ENCODE data around the gene OR1A1.
"Not testable (repeated sequence)": the region's sequence is repeated elsewhere in the genome, so short reads cannot be mapped to it uniquely, and the experiment has no call there.

The OR1A1 gene, protein sequence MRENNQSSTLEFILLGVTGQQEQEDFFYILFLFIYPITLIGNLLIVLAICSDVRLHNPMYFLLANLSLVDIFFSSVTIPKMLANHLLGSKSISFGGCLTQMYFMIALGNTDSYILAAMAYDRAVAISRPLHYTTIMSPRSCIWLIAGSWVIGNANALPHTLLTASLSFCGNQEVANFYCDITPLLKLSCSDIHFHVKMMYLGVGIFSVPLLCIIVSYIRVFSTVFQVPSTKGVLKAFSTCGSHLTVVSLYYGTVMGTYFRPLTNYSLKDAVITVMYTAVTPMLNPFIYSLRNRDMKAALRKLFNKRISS

DNA sequence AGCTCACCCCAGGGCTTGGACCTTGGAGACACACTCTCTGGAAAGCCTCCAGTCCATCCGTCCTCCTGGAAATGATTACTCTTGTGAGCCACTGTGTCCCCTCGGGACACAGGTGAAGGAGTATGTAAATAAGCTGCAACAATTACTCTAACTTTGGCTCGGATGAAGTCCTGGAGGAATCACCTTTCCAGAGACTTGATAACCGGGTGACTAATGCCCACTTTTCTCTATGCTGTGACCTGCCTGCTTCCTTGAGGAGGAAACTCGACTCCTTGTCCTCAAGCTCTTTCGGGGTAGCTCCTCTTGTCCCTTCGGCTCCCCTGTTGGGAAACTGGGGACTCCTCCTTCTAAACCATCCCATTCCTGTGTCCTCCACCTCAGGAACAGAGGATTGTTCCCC, at the start of gene OR1A1:
Gene OR1A1, plus strand, starts transcription at position 301 of the 400 bp plus-strand sequence. CDS start 7,954 bp downstream, outside the sequence.
- no peak for DNase-seq (ENCODE audit: low read depth in 2 of 2)

DNA sequence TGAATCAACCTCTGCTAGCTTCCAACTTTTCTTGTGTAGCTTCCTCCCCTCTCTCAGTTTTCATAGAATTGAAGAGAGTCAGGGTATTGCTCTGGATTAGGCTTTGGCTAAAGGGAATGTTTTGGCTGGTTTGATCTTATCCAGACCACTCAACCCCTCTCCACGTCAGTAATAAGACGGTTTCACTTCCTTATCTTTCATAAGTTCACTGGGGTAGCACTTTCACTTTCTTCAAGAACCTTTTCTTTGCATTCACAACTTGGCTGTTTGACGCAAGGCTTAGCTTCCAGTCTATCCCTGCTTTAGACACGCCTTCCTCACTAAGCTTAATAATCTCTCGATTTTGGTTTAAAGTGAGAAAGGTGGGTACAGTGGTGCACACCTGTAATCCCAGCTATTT, 39.9 kb upstream of the OR1A1 start:
- no peak for DNase-seq (ENCODE audit: low read depth in 2 of 2)

DNA sequence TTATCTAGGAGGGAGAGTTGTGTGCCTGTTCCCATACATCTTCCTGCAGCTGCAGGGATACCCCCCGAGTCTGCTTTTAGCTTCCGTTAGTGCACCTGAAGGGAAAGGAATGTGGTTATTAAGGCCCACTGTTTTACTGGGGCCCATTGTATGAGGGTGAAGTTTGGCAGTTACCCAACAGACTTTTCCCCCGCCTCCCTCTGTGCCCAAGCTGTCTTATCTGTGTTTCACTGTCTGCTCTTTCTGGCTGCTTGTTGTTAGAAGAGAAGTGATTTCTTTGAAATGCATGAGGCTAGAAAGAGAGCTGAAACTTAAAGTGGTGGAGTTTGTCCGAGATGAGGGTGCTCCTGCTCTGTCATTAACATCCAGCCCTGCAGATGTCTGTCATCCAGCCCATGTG, 17.5 kb upstream of the OR1A1 start:
- no peak for DNase-seq (ENCODE audit: low read depth in 2 of 2)

DNA sequence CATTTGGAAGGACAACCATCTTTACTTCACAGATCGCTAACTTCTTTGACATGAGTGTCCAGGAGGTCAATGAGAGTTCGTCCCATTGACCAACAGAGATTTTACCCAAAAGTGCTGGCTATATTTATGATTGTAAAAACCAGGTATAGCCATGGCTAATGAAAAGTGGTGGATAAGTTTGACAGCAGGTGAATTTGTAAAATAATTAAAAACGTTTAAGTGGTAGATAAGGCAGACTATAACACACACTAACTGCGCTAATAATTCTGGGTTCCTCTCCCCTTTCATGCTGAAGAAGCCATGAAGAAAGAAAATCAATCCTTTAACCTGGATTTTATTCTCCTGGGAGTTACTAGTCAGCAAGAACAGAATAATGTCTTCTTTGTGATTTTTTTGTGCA, 10.2 kb upstream of the OR1A1 start, which contains the start of gene OR1A2:
Gene OR1A2, plus strand, starts transcription at position 301 of the 400 bp plus-strand sequence. Its CDS starts 0 bp downstream, at position 301.
- no peak for DNase-seq (ENCODE audit: low read depth in 2 of 2)

DNA sequence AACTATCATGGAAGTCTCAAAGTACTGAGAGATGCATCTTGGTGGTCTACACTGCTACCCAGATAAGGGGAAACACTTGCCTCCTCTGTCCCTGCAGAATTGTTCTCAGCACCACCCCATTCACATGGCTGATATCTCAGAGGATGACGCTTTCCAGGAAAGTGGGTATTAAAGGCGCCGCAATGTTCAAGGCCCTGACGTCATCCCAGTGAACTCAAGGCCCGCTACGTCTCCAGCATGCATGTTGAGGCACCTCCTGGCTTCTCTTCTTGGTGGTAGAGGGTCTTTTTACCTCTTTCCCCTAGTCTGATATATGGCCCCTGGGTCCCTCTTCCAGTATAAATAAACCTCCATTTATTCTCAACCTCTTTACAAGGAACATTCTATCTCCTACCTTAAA, 1.0 kb downstream of the OR1A1 start:
- no peak for DNase-seq (ENCODE audit: low read depth in 2 of 2)

DNA sequence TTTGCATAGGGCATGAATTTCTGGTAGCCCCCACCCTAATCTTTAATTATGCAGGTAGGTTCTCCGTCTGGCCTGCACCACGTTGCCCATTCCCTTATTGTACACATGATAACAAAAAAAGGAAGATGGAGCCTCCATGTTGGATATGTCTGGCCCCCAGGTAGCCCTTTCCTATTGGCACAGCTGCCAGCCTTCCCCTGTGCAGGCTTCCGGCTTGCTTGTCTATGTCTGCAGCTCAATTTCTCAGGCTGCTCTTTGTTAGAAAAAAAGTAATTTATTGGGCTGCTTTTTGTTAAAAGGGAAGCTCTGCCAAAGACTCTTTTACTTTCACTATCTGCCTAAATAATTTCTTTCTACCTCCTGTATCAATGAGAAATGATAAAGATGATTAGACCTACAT, 5.5 kb downstream of the OR1A1 start:
- no peak for DNase-seq (ENCODE audit: low read depth in 2 of 2)

DNA sequence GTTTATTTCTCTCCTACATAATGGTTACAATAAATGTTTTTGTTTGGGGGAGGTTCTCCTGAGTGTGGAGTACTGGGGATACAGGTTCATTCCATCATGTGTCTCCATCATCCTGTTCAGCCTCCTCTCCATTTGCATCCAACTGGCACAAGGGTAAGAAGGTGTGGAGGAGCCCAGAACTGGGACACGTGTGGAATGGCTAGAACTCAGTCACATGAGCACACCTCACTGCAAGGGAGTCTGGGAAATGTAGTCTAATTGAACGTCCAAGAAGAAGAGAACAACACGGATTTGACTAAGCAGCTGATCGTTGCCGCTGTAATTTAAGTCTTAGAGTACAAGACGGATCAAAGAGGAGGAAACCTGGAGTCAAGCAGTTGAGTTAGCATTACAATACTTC, 6.1 kb downstream of the OR1A1 start:
- no peak for DNase-seq (ENCODE audit: low read depth in 2 of 2)

DNA sequence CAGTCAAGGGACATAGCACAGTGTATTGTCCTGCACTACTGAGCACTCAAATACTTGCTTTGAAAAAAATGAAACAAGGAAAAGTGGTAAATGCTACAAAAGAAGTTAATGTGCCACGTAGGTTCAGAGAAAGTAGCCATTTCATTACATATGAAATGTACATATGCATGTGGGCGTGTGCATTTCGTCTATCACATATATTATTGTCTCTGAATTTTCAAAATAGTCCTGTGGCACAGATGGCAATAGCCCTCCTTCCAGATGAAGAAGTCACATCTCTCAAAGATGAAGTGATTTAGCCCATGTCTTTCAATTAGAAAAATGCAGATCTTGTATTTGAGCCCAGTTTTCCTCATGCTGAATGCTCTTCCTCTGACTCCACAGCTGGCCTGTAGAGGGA, 12.5 kb downstream of the OR1A1 start:
- not testable (repeated sequence) for DNase-seq (ENCODE audit: low read depth in 2 of 2)

DNA sequence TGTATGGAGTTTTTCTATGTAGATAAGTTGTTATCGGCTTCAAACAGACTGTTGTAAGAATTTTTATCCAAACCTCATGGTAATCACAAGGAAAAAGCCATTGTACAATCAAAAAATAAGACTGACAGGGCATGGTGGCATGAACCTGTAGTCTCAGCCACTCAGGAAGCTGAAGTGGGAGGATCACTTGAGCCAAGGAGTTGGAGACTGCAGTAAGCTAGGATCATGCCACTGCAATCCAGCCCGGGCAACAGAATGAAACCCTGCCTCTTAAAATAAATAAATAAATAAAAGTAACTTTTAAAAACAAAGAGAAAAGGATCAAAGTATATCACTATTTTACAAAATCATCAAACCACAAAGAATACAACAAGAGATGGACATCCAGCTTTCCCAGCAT, 14.4 kb downstream of the OR1A1 start:
- no peak for DNase-seq (ENCODE audit: low read depth in 2 of 2)

DNA sequence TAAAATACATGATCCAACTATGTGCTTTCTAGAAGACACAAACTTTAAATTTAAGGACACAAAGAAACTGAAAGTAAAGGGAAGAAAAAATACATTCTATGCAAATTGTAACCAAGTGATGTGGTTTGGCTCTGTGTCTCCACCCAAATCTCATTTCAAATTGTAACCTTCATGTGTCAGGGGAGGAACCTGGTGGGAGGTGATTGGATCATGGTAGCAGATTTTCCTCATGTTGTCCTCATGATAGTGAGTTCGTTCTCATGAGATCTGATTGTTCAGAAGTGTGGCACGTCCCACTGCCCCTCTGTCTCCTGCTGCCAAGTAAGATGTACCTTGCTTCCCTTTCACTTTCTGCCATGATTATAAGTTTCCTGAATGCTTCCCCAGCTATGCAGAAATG, 15.0 kb downstream of the OR1A1 start:
- no peak for DNase-seq (ENCODE audit: low read depth in 2 of 2)

DNA sequence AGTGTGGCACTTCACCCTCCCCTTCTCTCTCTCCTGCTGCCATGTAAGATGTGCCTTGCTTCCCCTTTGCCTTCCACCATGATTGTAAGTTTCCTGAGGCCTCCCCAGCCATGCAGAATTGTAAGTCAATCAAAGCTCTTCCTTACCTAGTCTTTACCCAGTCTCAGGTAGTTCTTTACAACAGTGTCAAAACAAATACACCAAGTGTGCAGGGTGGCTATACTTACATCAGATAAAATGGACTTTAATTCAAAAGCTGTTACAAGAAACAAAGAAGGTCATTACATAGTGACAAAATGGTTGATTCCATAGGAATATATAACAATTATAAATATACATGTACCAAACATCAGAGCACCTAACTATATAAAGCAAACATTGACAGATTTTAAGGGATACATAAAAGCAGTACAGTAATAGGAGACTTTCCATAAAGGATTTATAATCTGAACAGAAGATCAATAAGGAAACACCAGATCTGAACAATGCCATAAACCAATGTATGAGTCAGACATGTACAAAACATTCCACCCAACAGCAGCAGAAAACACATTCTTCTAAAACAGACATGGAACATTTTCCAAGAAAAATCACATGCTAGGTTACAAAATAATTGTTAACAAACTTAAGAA, 17.4 kb downstream of the OR1A1 start:
- DNase-seq (ENCODE audit: low read depth in 2 of 2), result not testable (repeated sequence)

DNA sequence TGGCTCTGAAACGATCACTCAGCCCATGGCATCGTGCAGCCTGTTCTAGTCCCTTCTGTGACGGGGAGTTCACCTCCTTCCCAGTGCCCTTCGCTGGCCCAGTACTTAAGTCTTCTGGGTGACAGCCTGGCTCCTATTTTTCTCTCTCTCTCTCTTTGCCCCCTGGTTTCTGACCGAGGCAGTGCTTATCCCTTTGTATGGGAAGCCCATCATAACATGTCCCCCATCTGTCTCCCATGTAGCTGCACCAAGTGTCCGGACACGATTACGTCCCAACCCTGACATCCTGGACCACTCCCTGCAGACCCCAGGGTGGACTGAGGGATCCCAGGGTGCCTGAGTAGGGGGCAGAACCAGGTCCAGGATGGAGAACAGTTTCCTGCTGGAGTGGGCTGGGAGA, 24.8 kb downstream of the OR1A1 start:
- DNase-seq (ENCODE audit: low read depth in 2 of 2), result not testable (repeated sequence)

DNA sequence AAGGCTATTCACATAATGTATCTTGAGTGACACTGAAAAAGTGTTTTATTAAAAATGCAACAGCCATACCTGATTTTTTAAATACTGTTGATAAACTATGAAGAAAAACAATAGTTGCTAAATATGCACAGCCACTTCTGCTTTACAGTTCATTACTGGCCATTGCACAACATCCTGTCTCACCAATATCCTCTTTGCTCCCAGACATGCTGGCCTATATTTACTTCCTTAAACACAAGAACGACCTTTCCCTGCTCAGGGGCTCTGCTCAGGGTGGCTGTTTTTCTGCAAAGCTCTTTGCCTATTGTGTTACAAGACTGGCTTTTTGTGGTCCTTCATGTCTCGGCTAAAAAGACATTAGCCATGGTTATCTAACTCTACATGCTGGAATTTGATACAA, 31.2 kb downstream of the OR1A1 start:
- not testable (repeated sequence) for DNase-seq (ENCODE audit: low read depth in 2 of 2)

DNA sequence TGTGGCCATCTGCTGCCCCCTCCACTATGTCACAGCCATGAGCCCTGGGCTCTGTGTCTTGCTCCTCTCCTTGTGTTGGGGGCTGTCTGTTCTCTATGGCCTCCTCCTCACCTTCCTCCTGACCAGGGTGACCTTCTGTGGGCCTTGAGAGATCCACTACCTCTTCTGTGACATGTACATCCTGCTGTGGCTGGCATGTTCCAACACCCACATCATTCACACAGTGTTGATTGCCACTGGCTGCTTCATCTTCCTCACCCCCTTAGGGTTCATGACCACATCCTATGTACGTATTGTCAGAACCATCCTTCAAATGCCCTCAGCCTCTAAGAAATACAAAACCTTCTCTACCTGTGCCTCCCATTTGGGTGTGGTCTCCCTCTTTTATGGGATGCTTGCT, 33.6 kb downstream of the OR1A1 start:
- not testable (repeated sequence) for DNase-seq (ENCODE audit: low read depth in 2 of 2)

DNA sequence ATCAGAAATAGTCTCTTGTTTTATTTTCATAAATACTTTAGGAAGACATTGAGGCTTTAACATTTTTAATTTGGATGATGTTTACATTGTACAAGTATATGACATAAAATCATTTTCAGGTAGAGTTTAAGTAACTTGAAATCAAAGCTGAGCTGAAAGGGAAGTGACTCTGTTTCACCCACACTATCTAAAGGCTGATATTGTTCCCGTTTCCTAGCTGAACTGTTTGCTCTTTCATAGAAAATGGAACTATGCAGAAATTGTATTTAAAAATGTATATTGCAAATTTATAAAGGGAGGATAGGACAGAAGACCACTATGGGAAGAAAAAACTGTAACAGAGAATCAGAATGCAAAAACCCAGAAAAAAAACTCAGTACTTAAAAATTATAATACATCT, 37.4 kb downstream of the OR1A1 start:
- not testable (repeated sequence) for DNase-seq (ENCODE audit: low read depth in 2 of 2)

DNA sequence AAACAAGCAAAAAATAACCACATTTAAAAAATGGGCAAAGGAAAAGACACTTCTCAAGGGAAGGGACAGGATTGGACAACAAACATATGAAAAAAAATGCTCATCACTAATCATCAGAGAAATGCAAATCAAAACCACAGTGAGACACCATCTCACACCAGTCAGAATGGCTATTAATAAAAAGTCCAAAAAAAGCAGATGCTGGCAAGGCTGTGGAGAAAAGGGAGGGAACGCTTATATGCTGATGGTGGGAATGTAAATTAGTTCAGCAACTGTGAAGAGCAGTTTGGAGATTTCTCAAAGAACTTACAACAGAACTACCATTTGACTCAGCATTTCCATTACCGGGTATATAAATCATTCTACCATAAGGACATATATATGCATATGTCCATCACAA, 41.5 kb downstream of the OR1A1 start:
- not testable (repeated sequence) for DNase-seq (ENCODE audit: low read depth in 2 of 2)

DNA sequence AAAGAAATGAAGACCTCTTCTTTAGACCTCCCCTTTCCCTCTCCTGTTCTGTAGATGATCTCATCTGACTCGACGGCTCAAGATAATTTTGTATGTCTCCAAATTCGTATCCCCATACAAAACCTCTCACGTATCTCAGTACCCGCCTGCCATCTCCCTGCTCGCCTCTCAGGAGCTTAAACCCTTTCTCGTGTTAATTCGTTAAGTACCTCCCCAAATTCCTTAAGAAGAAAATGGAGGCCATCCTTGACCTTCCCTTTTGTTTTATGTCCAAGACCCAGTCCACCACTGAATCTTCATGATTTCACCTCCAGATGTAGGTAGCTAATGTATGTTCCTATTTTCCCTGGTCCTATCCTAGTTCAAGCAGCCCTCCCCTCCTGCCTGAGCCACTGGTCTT, 49.1 kb downstream of the OR1A1 start:
- DNase-seq (ENCODE audit: low read depth in 2 of 2), result no peak

DNA sequence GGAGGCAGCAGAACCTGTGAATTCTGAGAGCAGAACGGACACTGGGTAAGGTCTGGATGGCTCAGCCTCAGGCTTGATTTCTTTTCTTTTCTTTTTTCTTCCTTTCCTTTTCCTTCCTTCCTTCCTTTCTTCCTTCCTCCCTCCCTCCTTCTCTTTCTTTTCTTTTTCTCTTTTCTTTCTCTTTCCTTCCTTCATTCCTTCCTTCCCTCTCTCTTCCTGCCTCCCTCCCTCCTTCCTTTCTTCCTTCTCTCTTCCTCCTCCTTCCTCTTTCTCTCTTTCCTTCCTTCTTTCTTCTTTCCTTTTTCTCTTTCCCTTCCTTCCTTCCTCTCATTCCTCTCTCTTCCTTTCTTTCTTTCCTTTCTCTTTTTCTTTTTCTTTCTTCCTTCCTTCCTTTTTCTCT, 52.7 kb downstream of the OR1A1 start:
- no peak for DNase-seq (ENCODE audit: low read depth in 2 of 2)

DNA sequence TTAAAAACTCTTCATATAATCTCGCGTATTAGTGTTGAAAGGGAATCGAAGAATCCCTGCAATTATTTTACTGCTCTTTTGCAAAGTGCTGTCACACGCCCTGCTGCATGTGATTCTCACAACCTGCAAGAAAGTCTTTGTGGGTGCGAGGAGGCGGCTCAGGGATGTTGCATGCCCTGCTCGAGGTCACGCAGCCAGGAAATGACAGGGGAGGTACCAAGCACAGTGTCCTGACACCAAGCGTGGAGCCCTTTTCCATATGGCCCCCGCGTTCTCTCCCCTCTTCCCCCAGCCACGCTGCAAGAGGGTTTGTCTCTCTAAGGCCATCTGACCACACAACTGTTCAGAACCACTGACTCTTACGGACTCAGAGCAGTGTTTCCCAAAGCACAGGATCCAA, 53.1 kb downstream of the OR1A1 start:
- no peak for DNase-seq (ENCODE audit: low read depth in 2 of 2)

Measured in stimulated activated CD8-positive, alpha-beta memory T cell treated with anti-CD3 and anti-CD28 coated beads, Interleukin-2, amount 100 ng/mL, for 48 hours (primary cell).